Measurements from ENCODE around the gene CHMP1A.
A peak's percentile ranks its signal among the peaks of the same experiment; 100 is the strongest.
"Not testable (repeated sequence)": the region's sequence is repeated elsewhere in the genome, so short reads cannot be mapped to it uniquely, and the experiment has no call there.

CHMP1A gene

GRCh38 chr16:89678258-89678657 is 20.8 kb upstream of the CHMP1A start:
- Histone ChIP-seq H3K27me3 (ENCODE audit: control insufficient read depth in 1 of 2, insufficient read depth in 2 of 2, low read length in 2 of 2) (no peaks in the 10 kb centered on the region), H3K27ac (ENCODE audit: low read depth, low read length) (no peak overlapping the region), H3K36me3 (ENCODE audit: control insufficient read depth in 1 of 2, insufficient read depth in 2 of 2, low read length in 2 of 2) (no peaks in the 10 kb centered on the region), H3K4me1 (ENCODE audit: control insufficient read depth in 1 of 2, insufficient read depth in 2 of 2, low read length in 2 of 2) (no peaks in the 10 kb centered on the region), H3K4me3 (ENCODE audit: low read depth in 1 of 2, low read length in 2 of 2) (no peak overlapping the region), H3K9me3 (ENCODE audit: control insufficient read depth in 1 of 2, low read length in 2 of 2) (no peaks in the 10 kb centered on the region), H3K9ac (ENCODE audit: low read depth in 1 of 2, low read length in 2 of 2) (no peak overlapping the region)

- Histone ChIP-seq H3K9me3 (ENCODE audit: control insufficient read depth in 1 of 2, low read length in 2 of 2) (no peaks in the 10 kb centered on the region), H3K9ac (ENCODE audit: low read depth in 1 of 2, low read length in 2 of 2) (no peak overlapping the region), H3K4me3 (ENCODE audit: low read depth in 1 of 2, low read length in 2 of 2) (no peak overlapping the region), H3K27ac (ENCODE audit: low read depth, low read length) (no peak overlapping the region), H3K4me1 (ENCODE audit: control insufficient read depth in 1 of 2, insufficient read depth in 2 of 2, low read length in 2 of 2) (peaks cover 16 to 21% of the 10 kb centered on the region in 2 donors), H3K36me3 (ENCODE audit: control insufficient read depth in 1 of 2, insufficient read depth in 2 of 2, low read length in 2 of 2) (no peaks in the 10 kb centered on the region), H3K27me3 (ENCODE audit: control insufficient read depth in 1 of 2, insufficient read depth in 2 of 2, low read length in 2 of 2) (no peaks in the 10 kb centered on the region)
These were observed 14.9 kb upstream of the CHMP1A start for GRCh38 chr16:89672177-89672941.

GRCh38 chr16:89671565-89671964 is 14.1 kb upstream of the CHMP1A start:
- not testable (repeated sequence) for H3K27me3 ChIP-seq (ENCODE audit: control insufficient read depth in 1 of 2, insufficient read depth in 2 of 2, low read length in 2 of 2); H3K4me3 ChIP-seq (ENCODE audit: low read depth in 1 of 2, low read length in 2 of 2); H3K9ac ChIP-seq (ENCODE audit: low read depth in 1 of 2, low read length in 2 of 2); H3K9me3 ChIP-seq (ENCODE audit: control insufficient read depth in 1 of 2, low read length in 2 of 2); H3K27ac ChIP-seq (ENCODE audit: low read depth, low read length); H3K36me3 ChIP-seq (ENCODE audit: control insufficient read depth in 1 of 2, insufficient read depth in 2 of 2, low read length in 2 of 2)
- H3K4me1 ChIP-seq (ENCODE audit: control insufficient read depth in 1 of 2, insufficient read depth in 2 of 2, low read length in 2 of 2), result peaks cover 16 to 21% of the 10 kb centered on the region in 2 donors

GRCh38 chr16:89670496-89671431 is 13.3 kb upstream of the CHMP1A start:
- Histone ChIP-seq H3K4me3 (ENCODE audit: low read depth in 1 of 2, low read length in 2 of 2) (no peak overlapping the region), H3K27ac (ENCODE audit: low read depth, low read length) (no peak overlapping the region), H3K9ac (ENCODE audit: low read depth in 1 of 2, low read length in 2 of 2) (no peak overlapping the region), H3K9me3 (ENCODE audit: control insufficient read depth in 1 of 2, low read length in 2 of 2) (no peaks in the 10 kb centered on the region), H3K36me3 (ENCODE audit: control insufficient read depth in 1 of 2, insufficient read depth in 2 of 2, low read length in 2 of 2) (no peaks in the 10 kb centered on the region), H3K27me3 (ENCODE audit: control insufficient read depth in 1 of 2, insufficient read depth in 2 of 2, low read length in 2 of 2) (no peaks in the 10 kb centered on the region), H3K4me1 (ENCODE audit: control insufficient read depth in 1 of 2, insufficient read depth in 2 of 2, low read length in 2 of 2) (peaks cover 16 to 21% of the 10 kb centered on the region in 2 donors)

GRCh38 chr16:89669755-89670154 is 12.2 kb upstream of the CHMP1A start:
- Histone ChIP-seq H3K4me3 (ENCODE audit: low read depth in 1 of 2, low read length in 2 of 2) (no peak overlapping the region), H3K4me1 (ENCODE audit: control insufficient read depth in 1 of 2, insufficient read depth in 2 of 2, low read length in 2 of 2) (peaks cover 16 to 21% of the 10 kb centered on the region in 2 donors), H3K27me3 (ENCODE audit: control insufficient read depth in 1 of 2, insufficient read depth in 2 of 2, low read length in 2 of 2) (no peaks in the 10 kb centered on the region), H3K36me3 (ENCODE audit: control insufficient read depth in 1 of 2, insufficient read depth in 2 of 2, low read length in 2 of 2) (peaks cover 0 to under 1% of the 10 kb centered on the region in 2 donors), H3K27ac (ENCODE audit: low read depth, low read length) (no peak overlapping the region), H3K9me3 (ENCODE audit: control insufficient read depth in 1 of 2, low read length in 2 of 2) (no peaks in the 10 kb centered on the region), H3K9ac (ENCODE audit: low read depth in 1 of 2, low read length in 2 of 2) (no peak overlapping the region)

- Histone ChIP-seq H3K27ac (ENCODE audit: low read depth, low read length) (peak overlapping the region; percentile 74), H3K9ac (ENCODE audit: low read depth in 1 of 2, low read length in 2 of 2) (peak overlapping the region in 1 of 2 donors; percentile 43), H3K36me3 (ENCODE audit: control insufficient read depth in 1 of 2, insufficient read depth in 2 of 2, low read length in 2 of 2) (peaks cover 0 to 7% of the 10 kb centered on the region in 2 donors), H3K4me1 (ENCODE audit: control insufficient read depth in 1 of 2, insufficient read depth in 2 of 2, low read length in 2 of 2) (peaks cover 16 to 21% of the 10 kb centered on the region in 2 donors), H3K27me3 (ENCODE audit: control insufficient read depth in 1 of 2, insufficient read depth in 2 of 2, low read length in 2 of 2) (no peaks in the 10 kb centered on the region), H3K4me3 (ENCODE audit: low read depth in 1 of 2, low read length in 2 of 2) (peak overlapping the region; percentile 46 to 55), H3K9me3 (ENCODE audit: control insufficient read depth in 1 of 2, low read length in 2 of 2) (no peaks in the 10 kb centered on the region)
These were observed 11.3 kb upstream of the CHMP1A start for GRCh38 chr16:89668790-89669158.

- no peak overlapping the region for H3K9ac ChIP-seq (ENCODE audit: low read depth in 1 of 2, low read length in 2 of 2)
- no peaks in the 10 kb centered on the region for H3K27me3 ChIP-seq (ENCODE audit: control insufficient read depth in 1 of 2, insufficient read depth in 2 of 2, low read length in 2 of 2)
- H3K27ac ChIP-seq (ENCODE audit: low read depth, low read length), result no peak overlapping the region
- H3K4me1 ChIP-seq (ENCODE audit: control insufficient read depth in 1 of 2, insufficient read depth in 2 of 2, low read length in 2 of 2), result peaks cover 16 to 21% of the 10 kb centered on the region in 2 donors
- H3K9me3 ChIP-seq (ENCODE audit: control insufficient read depth in 1 of 2, low read length in 2 of 2), result no peaks in the 10 kb centered on the region
- no peak overlapping the region for H3K4me3 ChIP-seq (ENCODE audit: low read depth in 1 of 2, low read length in 2 of 2)
- peaks cover 0 to 7% of the 10 kb centered on the region in 2 donors for H3K36me3 ChIP-seq (ENCODE audit: control insufficient read depth in 1 of 2, insufficient read depth in 2 of 2, low read length in 2 of 2)
These were observed 10.1 kb upstream of the CHMP1A start for GRCh38 chr16:89667633-89668032.

- not testable (repeated sequence) for H3K9ac ChIP-seq (ENCODE audit: low read depth in 1 of 2, low read length in 2 of 2); H3K4me3 ChIP-seq (ENCODE audit: low read depth in 1 of 2, low read length in 2 of 2); H3K27me3 ChIP-seq (ENCODE audit: control insufficient read depth in 1 of 2, insufficient read depth in 2 of 2, low read length in 2 of 2); H3K27ac ChIP-seq (ENCODE audit: low read depth, low read length); H3K36me3 ChIP-seq (ENCODE audit: control insufficient read depth in 1 of 2, insufficient read depth in 2 of 2, low read length in 2 of 2); H3K9me3 ChIP-seq (ENCODE audit: control insufficient read depth in 1 of 2, low read length in 2 of 2)
- peaks cover 16 to 21% of the 10 kb centered on the region in 2 donors for H3K4me1 ChIP-seq (ENCODE audit: control insufficient read depth in 1 of 2, insufficient read depth in 2 of 2, low read length in 2 of 2)
These were observed 9.5 kb upstream of the CHMP1A start for GRCh38 chr16:89667000-89667399.

GRCh38 chr16:89664238-89664637 is 6.7 kb upstream of the CHMP1A start:
- peaks cover 4 to 19% of the 10 kb centered on the region in 2 donors for H3K36me3 ChIP-seq (ENCODE audit: control insufficient read depth in 1 of 2, insufficient read depth in 2 of 2, low read length in 2 of 2)
- not testable (repeated sequence) for H3K27ac ChIP-seq (ENCODE audit: low read depth, low read length); H3K9ac ChIP-seq (ENCODE audit: low read depth in 1 of 2, low read length in 2 of 2); H3K27me3 ChIP-seq (ENCODE audit: control insufficient read depth in 1 of 2, insufficient read depth in 2 of 2, low read length in 2 of 2); H3K9me3 ChIP-seq (ENCODE audit: control insufficient read depth in 1 of 2, low read length in 2 of 2); H3K4me3 ChIP-seq (ENCODE audit: low read depth in 1 of 2, low read length in 2 of 2)
- peaks cover 7 to 11% of the 10 kb centered on the region in 2 donors for H3K4me1 ChIP-seq (ENCODE audit: control insufficient read depth in 1 of 2, insufficient read depth in 2 of 2, low read length in 2 of 2)

- H3K27ac ChIP-seq (ENCODE audit: low read depth, low read length), result no peak overlapping the region
- no peaks in the 10 kb centered on the region for H3K9me3 ChIP-seq (ENCODE audit: control insufficient read depth in 1 of 2, low read length in 2 of 2)
- H3K36me3 ChIP-seq (ENCODE audit: control insufficient read depth in 1 of 2, insufficient read depth in 2 of 2, low read length in 2 of 2), result peaks cover 4 to 19% of the 10 kb centered on the region in 2 donors
- no peaks in the 10 kb centered on the region for H3K27me3 ChIP-seq (ENCODE audit: control insufficient read depth in 1 of 2, insufficient read depth in 2 of 2, low read length in 2 of 2)
- H3K9ac ChIP-seq (ENCODE audit: low read depth in 1 of 2, low read length in 2 of 2), result no peak overlapping the region
- peaks cover 17 to 18% of the 10 kb centered on the region in 2 donors for H3K4me1 ChIP-seq (ENCODE audit: control insufficient read depth in 1 of 2, insufficient read depth in 2 of 2, low read length in 2 of 2)
- no peak overlapping the region for H3K4me3 ChIP-seq (ENCODE audit: low read depth in 1 of 2, low read length in 2 of 2)
These were observed 3.7 kb upstream of the CHMP1A start for GRCh38 chr16:89661215-89661614.

All from duodenal mucosa (tissue), 2 donors.